HEK293T (cell line): ENCODE measurements around the gene NKX3-2.

Experiments
- CTCF ChIA-PET: fragments of 350-600 bp; formaldehyde crosslinking; extraction: SDS; loops from one replicate; lab custom pipeline; 2021; ENCODE audit warnings: antibody characterized with exemption, inconsistent platforms; lab: Yijun Ruan, JAX
- POLR2A ChIA-PET: fragments of 350-600 bp; formaldehyde crosslinking; extraction: SDS; loops from one replicate; lab custom pipeline; 2020; ENCODE audit warnings: antibody characterized with exemption, inconsistent platforms; lab: Yijun Ruan, JAX
- DNase-seq: peaks from one replicate; pipeline ENCODE4 v3.0.0; 2012; ENCODE audit warnings: mixed read lengths; ENCODE audit errors: extremely low spot score
- ARNT ChIP-seq: fragments of 450-650 bp; IDR thresholded peaks from 2 replicates; pipeline ENCODE4 v1.6.1; 2017; ENCODE audit warnings: mild to moderate bottlenecking
- BHLHE40 ChIP-seq: fragments of 450-650 bp; IDR thresholded peaks from 2 replicates; pipeline ENCODE4 v1.6.1; 2016; ENCODE audit warnings: mild to moderate bottlenecking, moderate library complexity, borderline replicate concordance
- CTBP1 ChIP-seq: fragments of 450-650 bp; IDR thresholded peaks from 2 replicates; pipeline ENCODE4 v1.6.1; 2016; ENCODE audit warnings: borderline replicate concordance
- ELF4 ChIP-seq: fragments of 450-650 bp; IDR thresholded peaks from 2 replicates; pipeline ENCODE4 v1.6.1; 2017; ENCODE audit warnings: antibody characterized with exemption
- FOXA1 ChIP-seq: fragments of 450-650 bp; IDR thresholded peaks from 2 replicates; pipeline ENCODE4 v1.6.1; 2016; ENCODE audit warnings: mild to moderate bottlenecking
- FOXK2 ChIP-seq: fragments of 450-650 bp; IDR thresholded peaks from 2 replicates; pipeline ENCODE4 v1.6.1; 2016; ENCODE audit warnings: mild to moderate bottlenecking
- FOXM1 ChIP-seq: fragments of 450-650 bp; IDR thresholded peaks from 2 replicates; pipeline ENCODE4 v1.6.1; 2017; ENCODE audit warnings: mild to moderate bottlenecking, borderline replicate concordance
- HDGF ChIP-seq: fragments of 450-650 bp; IDR thresholded peaks from 2 replicates; pipeline ENCODE4 v1.6.1; 2017; ENCODE audit warnings: antibody characterized with exemption, borderline replicate concordance
- L3MBTL2 ChIP-seq: fragments of 450-650 bp; conservative IDR thresholded peaks from 2 replicates; pipeline ENCODE4 v1.6.1; 2016; ENCODE audit warnings: mild to moderate bottlenecking
- LEF1 ChIP-seq: fragments of 450-650 bp; IDR thresholded peaks from 2 replicates; pipeline ENCODE4 v1.6.1; 2017; ENCODE audit warnings: mild to moderate bottlenecking, borderline replicate concordance
- NFRKB ChIP-seq: fragments of 450-650 bp; IDR thresholded peaks from 2 replicates; pipeline ENCODE4 v1.6.1; 2016; ENCODE audit warnings: mild to moderate bottlenecking, moderate library complexity
- SP1 ChIP-seq: fragments of 450-650 bp; IDR thresholded peaks from 2 replicates; pipeline ENCODE4 v1.6.1; 2017
- SUZ12 ChIP-seq: fragments of 450-650 bp; IDR thresholded peaks from 2 replicates; pipeline ENCODE4 v1.6.1; 2016; ENCODE audit warnings: mild to moderate bottlenecking
- TARDBP ChIP-seq: fragments of 450-650 bp; IDR thresholded peaks from 2 replicates; pipeline ENCODE4 v1.6.1; 2016
- ZNF384 ChIP-seq: fragments of 450-650 bp; IDR thresholded peaks from 2 replicates; pipeline ENCODE4 v1.6.1; 2016
- TF ChIP-seq, protein P1 (sequence below): fragments of 450-650 bp; IDR thresholded peaks from 2 replicates; pipeline ENCODE4 v1.6.1; 2016

NKX3-2 gene

DNA sequence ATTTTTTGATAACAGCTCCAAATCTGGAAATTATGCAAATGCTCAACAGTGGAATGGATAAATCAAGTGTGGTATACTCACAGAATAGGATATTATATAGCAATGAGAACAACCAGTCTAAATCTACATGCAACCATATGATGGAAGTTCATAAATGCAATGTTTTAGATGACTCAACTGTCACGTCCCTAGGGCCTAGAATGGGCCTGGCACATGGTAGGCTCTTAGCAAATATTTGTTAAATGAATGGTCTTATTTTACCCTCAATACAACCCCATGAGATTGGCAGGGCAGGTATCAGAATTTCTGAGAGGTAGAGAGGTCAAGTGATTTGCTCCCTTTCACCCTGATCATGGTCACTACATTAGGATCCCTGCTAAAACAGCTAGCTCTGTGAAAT lies 14.6 kb upstream of the NKX3-2 start:
- CTCF ChIA-PET, result interaction anchor here (0.7 kb wide), 1 partner anchor 8 kb away, joined by 4 read pairs; no protein-coding TSS in a partner anchor
- no peak for DNase-seq
- TF ChIP-seq, protein P1, sequence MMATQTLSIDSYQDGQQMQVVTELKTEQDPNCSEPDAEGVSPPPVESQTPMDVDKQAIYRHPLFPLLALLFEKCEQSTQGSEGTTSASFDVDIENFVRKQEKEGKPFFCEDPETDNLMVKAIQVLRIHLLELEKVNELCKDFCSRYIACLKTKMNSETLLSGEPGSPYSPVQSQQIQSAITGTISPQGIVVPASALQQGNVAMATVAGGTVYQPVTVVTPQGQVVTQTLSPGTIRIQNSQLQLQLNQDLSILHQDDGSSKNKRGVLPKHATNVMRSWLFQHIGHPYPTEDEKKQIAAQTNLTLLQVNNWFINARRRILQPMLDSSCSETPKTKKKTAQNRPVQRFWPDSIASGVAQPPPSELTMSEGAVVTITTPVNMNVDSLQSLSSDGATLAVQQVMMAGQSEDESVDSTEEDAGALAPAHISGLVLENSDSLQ, result no peak
- TF ChIP-seq ELF4, result no peak
- no peak for TF ChIP-seq FOXM1
- TF ChIP-seq FOXK2, result no peak
- TF ChIP-seq ARNT, result no peak
- TF ChIP-seq NFRKB, result no peak
- TF ChIP-seq SUZ12, result no peak
- POLR2A ChIA-PET, result no interaction called here

DNA sequence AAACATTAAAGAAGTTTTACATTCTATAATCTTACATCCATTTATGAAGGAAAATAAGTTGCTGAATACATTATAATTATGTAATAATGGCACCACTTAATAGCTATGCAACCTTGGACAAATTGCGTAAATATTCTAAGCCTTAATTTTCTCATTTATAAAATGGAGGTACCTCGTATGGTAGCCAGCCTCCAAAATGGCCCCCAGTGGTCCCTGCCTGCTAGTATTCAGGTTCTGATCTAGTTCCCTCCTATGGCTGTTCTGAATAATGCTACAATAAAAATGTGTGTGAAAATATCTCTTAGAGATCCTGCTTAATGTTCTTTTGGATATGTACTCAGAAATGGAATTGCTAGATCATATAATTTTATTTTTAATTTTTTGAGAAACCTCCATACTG lies 11.0 kb upstream of the NKX3-2 start:
- no peak for TF ChIP-seq ZNF384
- no peak for TF ChIP-seq SP1
- POLR2A ChIA-PET, result no interaction called here
- CTCF ChIA-PET, result no interaction called here
- DNase-seq, result no peak

DNA sequence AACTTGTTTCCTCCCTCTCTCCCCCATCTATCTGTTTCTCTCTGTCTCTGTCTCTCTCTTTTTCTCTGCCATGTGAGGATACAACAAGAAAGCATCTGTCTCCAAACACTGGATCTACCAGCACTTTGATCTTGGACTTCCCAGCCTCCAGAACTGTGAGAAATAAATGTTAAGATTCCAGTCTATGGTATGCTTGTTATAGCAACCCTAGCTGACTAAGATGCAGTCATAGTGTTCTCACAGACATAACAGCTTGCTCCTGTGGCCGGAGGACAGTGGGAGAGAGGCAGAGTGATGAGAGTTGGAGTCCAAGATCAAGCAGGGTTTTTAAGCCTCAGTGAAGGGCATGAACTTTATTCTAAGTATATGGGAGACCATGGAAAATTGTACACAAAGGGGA lies 8.8 kb upstream of the NKX3-2 start:
- POLR2A ChIA-PET, result no interaction called here
- TF ChIP-seq BHLHE40 (no peak), FOXM1 (no peak), FOXK2 (no peak), L3MBTL2 (no peak), LEF1 (no peak), HDGF (no peak), FOXA1 (no peak), ARNT (no peak), NFRKB (no peak), ZNF384 (no peak), CTBP1 (no peak), TARDBP (no peak), ELF4 (no peak), SUZ12 (no peak), SP1 (no peak)
- TF ChIP-seq, protein P1, result no peak
- no peak for DNase-seq
- CTCF ChIA-PET, result interaction anchor here (0.6 to 0.7 kb wide), 2 partner anchors 96 to 824 kb away, joined by 3 read pairs; no protein-coding TSS in a partner anchor

DNA sequence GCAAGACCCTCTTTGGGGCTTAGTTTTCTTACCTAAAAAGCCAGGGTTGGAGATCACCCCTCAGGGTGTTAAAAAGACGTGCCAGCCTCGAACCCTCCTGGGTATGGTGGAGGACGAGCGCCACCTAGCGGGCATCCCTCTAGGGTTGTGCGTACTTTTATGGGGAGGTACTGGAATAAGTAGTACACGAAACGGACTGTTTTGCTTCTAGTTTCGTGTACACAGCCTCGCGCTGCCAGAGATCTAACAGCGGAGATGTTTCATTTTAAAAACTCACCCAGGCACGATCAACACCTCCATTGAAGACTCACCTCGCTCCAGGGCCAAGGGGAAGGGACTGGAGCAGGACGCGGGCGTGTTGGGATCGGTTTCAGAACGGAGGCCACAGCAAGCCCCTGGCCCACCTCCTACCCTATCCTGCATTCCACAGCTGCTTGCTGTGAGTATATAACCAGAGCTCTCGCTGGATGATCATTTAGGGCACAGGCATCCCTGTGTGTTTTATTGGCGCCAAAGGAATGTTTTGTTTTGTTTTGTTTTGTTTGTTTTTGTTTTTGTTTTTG lies 4.8 kb upstream of the NKX3-2 start:
- DNase-seq, result peak; percentile 86
- CTCF ChIA-PET, result interaction anchor here (0.5 to 0.6 kb wide), 2 partner anchors 191 to 697 kb away, joined by 3 to 4 read pairs; no protein-coding TSS in a partner anchor
- no peak for TF ChIP-seq BHLHE40
- no peak for TF ChIP-seq L3MBTL2
- TF ChIP-seq SUZ12, result no peak
- no peak for TF ChIP-seq NFRKB
- no peak for TF ChIP-seq CTBP1
- no peak for TF ChIP-seq ZNF384
- TF ChIP-seq FOXA1, result no peak
- TF ChIP-seq SP1, result no peak
- TF ChIP-seq ELF4, result no peak
- POLR2A ChIA-PET, result interaction anchor here (0.6 kb wide), 1 partner anchor 17 kb away, joined by 3 read pairs; no protein-coding TSS in a partner anchor

DNA sequence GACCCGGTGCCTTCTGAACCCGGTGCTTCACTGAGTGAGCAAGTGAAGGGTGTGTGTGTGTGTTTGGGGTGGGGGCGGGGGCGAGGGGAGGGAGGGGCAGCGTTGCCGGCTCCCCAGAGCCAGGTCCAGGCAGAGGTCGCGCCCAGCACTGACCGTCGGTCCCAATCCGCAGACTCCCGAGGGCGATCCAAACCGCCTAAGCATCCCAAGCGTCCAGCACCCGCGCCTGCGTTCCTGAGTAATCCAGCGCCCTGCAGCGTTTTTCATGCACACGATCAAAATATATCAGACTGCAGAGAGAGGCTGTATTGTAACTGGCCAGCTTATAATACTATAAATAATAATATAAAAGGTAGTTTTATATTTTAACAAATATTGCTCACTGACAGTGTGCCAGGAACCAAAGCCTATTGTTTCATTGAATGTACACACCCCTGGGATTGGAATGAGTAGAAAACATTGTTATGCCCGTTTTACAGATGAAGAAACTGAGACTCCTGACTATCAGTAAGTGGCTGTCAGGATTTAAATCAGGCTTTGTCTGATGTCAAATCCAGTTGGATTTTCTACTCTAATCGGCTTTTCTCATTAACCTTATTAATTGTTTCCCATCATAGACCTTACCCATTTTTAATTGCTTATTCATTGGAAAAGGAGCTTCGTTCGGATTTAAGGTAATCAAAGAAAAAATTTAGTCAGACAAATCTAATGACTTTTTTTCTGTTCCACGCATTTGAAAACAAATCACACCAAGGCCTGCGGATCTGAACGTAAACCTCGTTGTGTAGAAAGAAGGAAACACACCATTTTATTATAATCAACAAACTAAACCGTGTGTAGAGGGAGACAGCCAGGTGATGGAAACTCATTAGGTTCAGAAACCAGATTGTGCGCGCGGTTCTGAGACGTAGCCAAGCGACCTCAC lies 4.0 kb upstream of the NKX3-2 start:
- ChIA-PET POLR2A (interaction anchor here (0.6 kb wide), 1 partner anchor 16 kb away, joined by 3 read pairs; no protein-coding TSS in a partner anchor), CTCF (interaction anchor here (0.5 to 1.2 kb wide), 2 partner anchors 190 to 695 kb away, joined by 3 to 4 read pairs; no protein-coding TSS in a partner anchor)
- TF ChIP-seq FOXK2 (no peak), CTBP1 (no peak)
- TF ChIP-seq, protein P1, result no peak
- DNase-seq, result no peak

DNA sequence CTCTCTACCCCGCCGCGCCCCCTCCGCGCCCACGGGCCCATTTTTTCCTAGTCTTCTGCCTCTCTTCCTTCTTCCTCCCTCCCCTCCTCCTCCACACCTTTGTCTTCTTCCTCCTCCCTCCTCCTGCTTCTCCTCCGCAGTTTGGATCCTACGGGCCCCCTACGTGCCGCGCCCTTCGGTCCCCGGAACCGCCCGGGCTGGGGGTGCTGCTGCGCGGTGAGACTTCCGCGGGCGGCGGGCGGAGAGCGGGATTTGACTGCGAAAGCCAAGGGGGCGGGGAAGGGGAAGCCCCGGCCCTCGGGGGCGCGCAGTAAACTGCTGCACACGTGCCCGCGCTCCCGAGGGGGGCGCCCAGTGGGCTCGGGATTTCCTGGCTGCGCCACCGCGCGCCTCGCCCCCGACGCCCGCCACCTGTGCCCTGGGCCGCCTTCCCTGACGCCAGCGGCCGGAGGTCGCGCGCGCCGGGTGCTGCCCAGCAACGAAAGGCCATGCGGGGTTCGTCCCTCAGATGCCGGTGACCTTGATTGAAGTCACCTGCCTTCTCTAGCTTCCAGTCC lies 3.3 kb upstream of the NKX3-2 start:
- DNase-seq, result no peak
- no peak for TF ChIP-seq SUZ12
- TF ChIP-seq BHLHE40, result no peak
- TF ChIP-seq L3MBTL2, result peak; percentile 59; the same call in 1 of the 2 replicates
- TF ChIP-seq SP1, result no peak
- no peak for TF ChIP-seq LEF1
- ChIA-PET POLR2A (interaction anchor here (0.6 kb wide), 1 partner anchor 64 kb away, joined by 3 read pairs; no protein-coding TSS in a partner anchor), CTCF (interaction anchor here (1.2 kb wide), 1 partner anchor 695 kb away, joined by 4 read pairs; no protein-coding TSS in a partner anchor)
